COLO829 (cell line): Measurements from ENCODE around the gene COL2A1.

Experiments
- DNase-seq: peaks from one replicate; pipeline ENCODE4 v3.0.0; 2012; ENCODE audit warnings: low spot score

The COL2A1 gene

DNA sequence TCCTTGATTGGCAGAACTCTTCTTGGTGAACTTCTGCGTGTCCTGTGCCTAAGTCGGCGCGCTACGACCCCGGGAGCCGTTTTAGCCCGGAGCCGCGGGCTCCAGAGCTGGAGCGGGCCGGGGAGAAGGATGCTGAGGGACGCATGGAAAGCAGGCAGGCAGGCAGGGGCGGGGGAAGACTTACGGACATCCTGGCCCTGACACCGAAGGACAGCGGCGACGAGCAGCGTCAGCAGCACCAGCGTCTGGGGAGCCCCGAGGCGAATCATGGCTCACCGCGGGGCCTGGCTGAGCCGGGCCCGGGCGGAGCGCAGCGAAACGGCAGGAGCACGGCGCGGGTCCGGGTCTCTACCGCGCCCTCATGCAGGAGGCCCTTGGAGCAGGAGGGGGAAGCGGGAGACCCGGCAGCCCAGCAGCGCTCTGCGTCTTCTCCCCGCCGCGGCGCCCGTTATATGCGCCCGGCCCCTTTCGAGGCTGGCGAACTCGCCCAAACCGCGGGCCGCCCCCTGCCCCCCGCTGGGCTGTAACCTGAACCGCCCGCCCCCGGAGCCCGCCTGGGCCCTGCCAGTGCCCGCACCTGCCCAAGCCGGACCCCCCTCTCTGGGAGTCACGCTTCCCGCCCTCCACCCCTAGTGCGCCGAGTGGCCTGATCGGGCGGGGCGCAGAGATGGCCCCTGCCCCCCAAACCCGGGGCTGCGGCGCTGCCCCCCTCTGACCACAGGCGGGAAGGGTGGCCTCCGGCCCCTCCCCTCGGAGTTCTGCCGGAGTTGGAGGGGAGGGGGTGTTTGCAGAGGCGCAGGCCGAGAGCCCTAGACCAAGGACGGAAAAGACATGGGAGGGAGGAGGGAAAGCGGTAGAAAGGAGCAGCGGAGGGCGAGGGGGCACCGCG is at the start of gene COL2A1:
COL2A1 (minus strand) TSS at position 424 of the 889 bp plus-strand sequence; CDS start at position 269, 155 bp downstream.
- no peak for DNase-seq

DNA sequence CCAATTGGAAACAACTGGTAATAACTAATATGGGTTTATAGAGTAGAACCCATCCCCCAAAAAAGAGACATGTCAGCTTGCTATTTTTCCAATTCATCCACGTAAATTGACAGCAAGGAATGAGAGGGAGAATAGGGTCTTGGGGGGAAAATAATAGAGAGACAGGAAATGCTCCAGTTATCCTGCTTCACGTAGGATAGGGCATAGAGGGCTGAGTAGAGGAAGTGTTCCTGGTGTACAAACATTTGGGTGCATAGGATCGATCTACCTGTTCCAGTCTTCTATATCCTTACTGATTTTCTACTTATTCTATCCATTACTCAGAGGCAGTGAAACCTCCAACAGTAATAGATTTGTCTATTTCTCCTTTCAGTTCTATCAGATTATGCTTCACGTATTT is 49.6 kb upstream of the COL2A1 start:
- DNase-seq = no peak

DNA sequence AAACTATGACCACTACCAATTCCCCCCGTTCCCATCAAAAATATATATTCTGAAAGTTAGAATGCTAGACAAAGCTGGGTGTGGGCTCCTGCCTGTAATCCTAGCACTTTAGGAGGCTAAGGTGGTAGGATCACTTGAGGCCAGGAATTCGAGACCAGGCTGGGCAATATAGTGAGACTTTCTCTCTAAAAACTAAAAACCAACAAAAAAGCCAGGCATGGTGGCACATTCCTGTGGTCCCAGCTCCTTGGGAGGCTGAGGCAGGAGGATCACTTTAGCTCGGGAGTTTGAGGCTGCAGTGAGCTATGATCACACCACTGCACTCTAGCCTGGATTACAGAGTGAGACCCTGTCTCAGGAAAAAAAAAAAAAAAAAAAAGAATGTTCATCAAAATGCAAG is 48.8 kb upstream of the COL2A1 start:
- no peak for DNase-seq

DNA sequence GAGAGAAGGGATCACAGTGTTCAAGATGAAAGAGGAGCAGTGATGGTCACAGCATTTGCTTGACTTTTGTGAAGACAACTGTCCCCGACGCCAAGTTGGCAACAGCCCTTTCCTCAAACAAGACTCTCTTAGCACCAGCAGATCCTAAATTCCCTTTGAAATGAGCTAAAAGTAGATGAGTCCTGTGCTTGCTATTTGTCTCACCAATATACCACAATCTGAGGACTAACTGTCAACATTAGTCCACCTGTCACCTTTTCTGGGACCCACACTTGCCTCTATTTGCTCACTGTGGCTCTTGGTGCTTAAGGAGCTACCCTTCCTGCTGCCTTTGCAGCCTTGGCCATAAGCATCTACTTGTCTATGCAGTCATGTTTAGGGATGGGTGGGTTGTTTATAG is 47.4 kb upstream of the COL2A1 start:
- no peak for DNase-seq

DNA sequence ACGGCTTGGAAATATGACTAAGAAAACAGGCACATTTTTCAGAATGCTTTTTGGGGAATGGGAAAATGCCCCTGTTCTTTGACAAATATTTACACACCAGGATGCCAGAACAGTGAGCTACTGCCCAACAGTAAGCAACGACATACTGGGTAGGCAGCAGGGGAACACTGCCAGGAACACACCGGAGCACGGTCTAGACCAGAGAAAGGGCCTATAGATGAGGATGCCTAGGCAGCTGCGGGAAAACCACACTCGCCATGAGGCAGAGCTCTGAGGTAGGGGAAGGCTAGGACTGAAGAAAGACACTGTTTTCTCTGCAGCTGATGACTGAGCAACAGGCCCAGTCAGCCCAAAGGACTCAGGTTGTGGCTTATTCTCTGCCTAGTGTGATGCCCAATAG is 45.9 kb upstream of the COL2A1 start:
- no peak for DNase-seq

DNA sequence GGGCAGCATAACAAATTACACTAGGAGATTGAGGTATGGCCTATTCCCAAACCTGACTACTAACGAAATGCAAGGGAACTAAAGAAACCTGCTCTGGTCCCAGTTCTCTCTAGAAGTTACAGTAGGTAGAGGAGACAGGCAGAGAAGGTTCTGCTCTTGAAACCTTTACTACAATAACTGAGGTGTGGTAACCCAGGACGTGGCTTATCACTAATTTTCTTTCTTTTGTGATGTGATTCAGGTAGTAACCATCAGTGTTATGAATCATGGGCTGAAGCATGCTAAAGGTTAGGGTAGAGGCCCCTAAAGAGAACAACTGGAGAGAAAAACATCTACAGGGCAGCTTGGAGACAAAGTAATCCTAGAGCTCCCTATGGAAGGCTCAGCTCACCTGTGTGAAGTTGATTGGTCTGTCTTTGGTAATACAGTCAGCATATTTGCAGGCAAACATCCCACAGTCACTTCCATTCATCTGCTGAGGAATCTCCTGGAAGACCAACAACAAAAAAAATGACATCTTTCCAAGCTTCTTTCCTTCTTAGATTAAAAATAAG is 41.8 kb upstream of the COL2A1 start:
- DNase-seq = no peak

DNA sequence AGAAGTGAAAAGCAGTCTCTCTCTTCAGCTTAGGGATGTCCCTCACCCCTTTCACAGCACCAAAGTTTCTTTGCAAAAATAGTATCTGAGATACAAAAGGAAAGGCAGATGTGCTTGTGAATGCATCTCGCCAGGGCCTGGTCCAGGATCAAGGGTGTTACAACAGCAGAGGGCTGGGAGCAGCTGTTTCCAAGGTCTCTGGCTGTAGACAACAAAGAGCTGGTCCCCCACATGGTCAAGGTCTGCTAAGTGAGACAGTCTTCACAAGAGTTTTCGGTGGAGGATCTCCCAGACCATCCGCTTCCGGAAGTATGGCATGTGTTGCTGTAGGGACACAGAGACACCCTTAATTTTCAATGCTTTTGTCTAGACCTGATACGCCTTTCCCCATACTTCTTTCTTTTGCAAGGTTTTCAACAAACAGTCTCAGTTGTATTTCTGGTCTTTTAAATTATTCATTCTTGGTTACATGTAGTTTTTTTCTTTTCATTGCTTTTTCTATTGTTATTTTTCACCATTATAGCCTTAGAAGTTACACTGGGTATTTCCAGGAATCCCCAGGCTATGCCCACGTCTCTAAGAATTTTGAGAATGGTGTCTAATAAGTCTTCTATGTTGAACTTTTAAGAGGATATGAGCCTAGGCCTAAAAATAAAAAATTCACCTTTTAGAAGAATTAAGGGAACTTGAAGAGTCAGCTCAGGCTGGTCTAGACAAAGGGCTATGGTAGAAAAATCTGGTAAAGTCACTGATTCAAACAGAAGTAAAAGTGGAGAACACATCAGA is 41.0 kb upstream of the COL2A1 start:
- DNase-seq = no peak

DNA sequence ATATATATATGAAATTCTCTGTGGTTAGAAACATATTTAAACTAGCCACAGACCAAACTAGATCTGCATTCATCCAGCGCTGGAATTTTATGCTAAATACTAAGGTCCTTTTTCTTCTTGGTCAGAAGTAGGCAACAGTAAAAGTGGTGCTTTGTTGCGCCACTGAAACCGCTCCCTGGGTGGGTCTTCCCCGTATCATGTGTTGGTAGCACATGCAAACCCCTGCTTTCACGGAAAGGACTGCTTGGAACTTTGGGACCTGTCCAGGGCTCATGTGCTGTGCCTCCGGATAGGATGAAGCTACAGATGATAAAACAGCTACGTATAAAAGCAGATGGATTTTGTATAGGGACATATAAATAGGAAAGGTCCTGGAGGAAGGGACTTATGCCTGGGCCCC is 40.1 kb upstream of the COL2A1 start:
- DNase-seq = no peak

DNA sequence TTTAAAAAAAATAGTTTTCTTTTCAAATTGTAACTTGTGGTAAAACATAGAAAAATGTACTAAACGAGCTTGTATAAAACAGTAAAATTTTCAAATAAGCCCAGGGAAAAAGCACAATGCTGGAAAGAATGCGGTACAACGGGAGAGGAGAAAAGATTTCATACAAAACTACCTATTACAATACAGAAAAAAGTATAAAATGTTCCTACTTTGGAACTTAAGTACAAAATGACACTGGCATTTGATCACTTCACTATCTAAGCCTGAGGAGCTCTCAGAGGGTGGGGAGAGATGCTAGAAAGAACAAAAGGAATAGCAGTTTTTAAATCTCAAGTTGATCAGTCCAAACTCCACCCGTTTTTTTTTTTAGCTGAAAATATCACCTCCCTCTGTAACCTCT is 39.5 kb upstream of the COL2A1 start:
- DNase-seq = no peak

DNA sequence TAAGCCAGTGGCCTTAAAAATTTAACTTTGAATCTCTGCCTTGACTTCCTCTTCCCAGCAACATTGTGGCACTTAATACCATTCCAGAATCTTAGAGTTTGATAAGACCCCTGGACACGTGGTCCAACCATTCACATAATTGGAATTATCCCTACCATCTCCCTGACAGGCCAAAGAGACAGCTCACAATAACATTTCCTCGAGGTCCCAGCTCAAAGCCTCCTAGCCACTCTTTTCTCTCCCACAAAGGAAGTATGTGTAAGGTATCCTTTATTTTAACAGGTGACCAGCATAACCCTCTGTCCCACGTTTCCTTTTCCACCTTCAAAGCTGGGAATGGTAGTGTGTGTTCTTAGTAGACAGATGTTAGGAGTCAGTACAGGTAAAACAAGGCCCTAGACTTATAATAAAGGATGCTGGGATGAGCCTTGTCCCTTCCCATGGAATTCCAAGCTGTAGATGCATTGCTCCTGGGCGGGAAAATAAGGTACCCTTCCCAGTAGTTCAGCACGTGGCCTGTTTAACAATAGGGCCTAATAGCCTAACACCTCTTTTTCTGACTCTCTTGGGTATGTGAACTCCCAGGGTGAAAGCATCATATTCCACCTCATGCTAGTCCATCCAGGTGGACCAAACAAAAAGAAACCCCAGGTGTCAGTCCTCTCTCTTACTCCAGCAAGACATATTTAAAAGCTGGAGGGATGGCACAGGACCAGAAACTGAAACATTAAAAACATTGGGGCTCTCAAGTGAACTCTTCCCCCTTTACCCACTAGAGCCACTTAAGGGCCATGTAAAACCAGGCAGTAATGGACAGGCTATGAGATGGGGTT is 37.5 kb upstream of the COL2A1 start:
- DNase-seq = no peak

DNA sequence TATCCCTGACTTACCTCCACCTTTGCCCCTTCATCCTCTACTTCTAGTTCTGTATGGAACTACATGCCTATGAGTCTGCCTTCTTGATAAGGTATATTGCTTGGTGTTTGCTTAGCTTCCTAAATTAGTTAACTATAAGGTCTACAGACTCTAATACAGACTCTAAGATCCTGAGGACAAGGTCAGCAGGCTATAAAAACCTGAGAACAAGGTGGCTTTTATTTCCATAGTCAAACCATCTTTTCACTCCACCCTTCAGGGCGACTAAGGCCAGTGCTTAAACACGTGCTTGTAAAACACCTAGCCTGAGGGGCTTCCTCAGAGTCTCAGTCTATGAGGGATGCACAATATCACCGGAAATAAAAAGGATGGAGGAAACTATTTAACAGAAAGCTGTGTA is 36.1 kb upstream of the COL2A1 start:
- peak; percentile 28 for DNase-seq

DNA sequence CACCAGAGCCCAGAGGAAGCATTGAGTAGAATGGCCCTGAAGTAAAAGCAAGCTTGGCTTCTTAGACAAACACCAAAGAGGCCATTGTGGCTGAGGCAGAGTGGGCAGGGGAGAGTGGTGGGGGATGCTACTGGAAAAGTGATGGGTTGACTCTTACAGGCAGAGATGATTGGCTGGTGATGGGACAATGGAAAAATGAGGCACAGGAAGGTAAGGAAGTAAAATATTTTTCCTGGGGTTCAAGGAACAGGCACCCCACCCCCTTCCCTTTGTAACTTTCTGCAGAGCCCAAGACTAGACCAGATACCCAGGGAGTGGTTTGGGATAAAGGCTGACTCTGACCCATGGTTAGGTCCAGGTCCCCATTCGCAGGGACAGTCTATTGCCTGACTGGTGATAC is 34.9 kb upstream of the COL2A1 start:
- DNase-seq = no peak

DNA sequence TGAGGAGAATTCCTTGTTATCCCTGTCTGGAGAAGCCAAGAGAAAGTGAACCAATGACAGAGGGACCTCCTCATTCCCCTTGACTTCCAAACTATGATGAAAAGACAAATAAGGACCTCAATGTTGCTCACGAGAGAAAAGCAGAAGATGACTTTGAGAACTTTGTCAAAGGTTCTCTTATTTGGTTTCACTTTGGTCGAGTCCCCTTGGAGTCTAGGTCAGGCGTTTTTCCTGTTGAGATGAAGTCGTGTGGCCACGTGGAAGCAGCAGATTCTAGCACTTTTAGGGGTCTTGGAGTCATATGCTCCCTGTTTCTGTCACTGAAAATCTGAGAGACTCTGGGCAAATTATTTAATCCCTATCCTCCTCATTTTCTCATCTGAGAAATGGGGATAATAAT is 33.8 kb upstream of the COL2A1 start:
- no peak for DNase-seq

DNA sequence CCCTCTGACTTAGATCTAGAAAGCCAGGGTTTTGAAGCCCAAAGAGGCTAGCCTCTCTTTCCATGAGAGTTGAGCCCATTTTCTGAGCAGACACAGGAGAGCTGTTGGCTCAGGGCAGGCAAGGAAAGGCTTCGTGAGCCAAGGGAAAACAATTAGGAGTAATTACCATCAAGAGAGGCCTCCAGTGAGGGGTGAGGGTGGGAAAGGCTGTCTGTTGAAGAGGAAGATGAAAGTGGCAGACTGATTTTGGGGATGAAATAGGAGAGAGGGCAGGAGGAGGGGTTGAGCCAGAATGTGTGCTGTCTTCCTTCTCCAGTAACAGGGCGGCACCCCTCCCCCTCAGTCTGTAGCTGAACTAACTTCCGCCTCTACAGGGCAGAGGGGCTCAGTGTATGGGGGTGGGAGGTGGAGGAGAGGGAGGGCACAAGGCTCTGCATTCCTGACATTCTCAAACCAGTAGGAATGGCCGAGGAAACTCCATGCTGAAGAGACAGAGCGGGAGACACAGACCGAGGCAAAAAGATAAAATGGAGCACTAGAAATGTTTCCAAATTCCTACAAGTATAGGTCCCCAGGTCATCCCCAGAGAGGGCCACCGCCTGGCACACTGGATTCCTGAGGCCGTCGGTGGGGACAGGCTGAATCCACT is 33.1 kb upstream of the COL2A1 start:
- no peak for DNase-seq

DNA sequence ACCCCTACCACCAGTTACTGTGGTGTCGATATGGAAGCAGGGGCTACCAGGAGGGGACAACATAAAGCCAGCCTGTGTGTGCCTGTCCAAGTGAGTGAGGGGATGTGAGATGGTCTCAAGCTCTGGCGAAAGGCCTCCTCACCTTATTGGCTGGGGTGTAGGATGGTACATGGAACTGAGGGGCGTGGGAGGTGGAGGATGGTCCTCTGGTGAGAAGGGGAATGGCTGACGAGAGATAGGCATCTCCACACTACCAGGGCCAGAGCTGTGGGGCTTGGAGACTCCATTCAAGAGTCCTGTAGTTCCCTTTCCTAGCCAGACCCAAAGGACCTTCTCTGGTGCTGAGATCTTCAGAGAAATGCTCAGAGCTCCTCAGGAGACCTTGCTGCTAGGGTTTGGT is 32.5 kb upstream of the COL2A1 start:
- no peak for DNase-seq

DNA sequence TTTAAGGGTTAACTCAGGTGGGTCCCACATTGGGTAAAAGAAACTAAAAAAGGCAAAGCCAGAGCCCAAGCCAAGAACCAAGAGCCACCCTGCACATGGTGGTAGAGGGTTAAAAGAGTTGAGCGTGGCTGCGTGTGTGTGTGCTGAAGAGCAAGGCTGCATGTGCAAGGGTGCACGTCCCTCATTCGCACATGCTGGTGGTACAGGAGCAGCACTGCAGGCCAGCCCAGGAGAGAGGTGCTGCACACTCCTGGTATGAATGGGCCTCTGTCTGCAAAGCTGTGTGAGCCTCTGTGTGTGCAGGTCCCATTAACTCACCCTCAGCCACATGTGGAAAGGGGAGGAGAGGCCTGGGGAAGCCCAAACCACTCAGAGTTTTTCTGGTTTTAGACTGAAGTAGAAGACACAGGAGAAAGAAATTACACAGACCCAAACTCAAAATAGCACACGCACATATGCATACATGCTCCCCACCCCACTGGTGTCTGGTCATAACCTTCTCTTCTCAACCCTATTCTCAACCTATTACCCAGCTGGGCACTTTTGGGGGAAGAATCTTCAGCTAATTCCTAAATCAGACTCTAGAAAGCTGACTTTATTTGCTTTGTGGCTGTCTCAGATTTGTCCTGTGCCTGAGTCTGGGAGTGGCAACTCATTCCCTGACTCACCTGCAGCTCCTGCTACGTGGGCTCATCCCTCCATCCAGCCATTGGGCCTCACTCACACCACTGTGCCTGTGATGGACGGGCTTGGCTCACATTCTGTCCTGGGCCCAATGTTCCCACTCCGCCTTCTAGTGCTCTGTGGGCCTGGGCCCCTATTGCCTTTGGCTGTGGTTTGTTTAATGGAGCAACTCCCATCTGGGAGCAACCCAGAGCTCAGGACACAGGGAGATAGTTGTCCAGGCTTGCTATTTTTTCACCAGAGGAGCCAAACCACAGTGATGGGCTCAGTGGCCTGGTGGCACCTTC is 30.8 kb upstream of the COL2A1 start:
- peak; percentile 63 for DNase-seq

DNA sequence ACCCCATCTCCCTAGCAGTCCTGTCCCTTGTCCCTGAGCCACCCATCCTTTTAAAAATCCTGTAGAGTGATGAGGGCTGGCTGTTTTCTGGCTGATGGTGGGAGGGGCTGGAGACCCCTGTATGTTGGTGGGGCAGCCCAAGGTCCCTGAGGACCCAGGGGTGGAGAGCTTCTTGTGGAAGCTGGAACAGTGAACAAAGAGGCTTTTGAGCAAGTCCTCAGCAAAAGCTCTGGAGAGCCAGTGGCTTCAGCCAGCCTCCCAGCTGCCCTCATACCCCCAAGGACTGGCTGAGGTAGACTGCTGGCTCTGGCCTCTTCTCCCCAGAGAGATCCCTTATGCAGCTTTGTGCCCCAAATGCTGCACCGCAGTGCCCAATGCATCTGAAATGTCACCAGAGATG is 29.2 kb upstream of the COL2A1 start:
- DNase-seq = no peak

DNA sequence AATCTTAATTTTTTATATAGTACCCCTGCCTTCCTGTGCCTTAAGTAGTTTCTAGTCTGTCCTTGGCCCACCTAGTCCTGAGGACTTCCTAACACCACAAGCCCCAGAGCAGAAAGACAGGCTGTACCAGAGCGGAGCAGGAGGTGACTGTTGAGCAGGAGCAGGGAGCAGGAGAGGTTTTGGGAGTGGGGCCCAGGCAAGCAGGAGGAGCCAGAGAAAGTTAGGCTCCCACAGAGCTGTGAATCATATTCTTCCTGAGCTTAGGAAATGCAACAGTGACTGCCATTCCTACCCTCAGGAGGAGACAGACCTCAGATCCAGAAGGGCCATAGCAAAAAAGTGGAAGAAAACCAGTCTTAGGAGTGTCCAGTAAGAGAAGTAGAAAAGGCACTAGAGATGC is 28.3 kb upstream of the COL2A1 start:
- no peak for DNase-seq

DNA sequence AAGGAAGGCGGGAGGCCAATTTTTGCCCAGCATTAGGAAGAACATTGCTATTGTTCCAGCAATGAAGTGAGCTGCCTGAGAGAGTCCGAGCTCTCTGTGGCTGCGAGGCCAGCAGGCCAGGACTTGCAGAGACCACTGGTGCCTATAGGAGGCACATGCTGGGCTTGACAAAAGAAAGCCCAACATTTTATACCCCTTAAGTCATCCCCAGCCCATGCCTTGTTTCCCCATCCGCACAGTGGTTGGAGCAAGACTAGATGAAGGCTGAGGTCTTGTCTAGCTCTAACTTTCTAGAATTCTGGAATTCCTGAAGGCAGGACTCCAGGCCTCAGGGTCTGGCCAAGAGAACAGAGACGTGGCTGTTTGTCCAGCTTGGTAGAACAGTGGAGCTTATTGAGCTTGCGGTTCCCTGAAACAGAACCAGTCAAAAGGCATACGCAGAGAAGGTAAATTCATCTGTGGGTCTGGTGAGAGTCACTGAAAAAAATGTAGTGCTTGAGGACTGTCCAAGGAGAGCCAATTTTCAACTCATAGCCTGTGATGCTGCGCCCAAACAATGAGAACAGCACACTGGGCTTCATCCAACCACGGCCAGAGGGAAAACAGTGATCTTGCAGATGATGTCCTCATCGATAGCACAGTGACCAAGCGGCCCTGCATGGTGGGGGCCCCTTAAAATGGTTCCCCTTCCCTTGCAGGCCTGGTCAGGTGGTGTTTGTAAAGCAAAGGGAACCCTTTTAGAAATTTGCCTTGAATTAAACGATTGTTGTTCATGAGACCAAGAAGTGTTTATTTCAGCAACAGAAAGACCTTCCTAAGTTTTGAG is 27.1 kb upstream of the COL2A1 start:
- peak; percentile 64 for DNase-seq
